BE2C (cell line): ENCODE data around the gene SPC25. TPM values are rescaled to one million over a fixed set of nuclear protein-coding genes. Genes with fewer than 3 reads are reported as not detected.
A peak's percentile ranks its signal among the peaks of the same experiment; 100 is the strongest.
"Not testable (repeated sequence)": the region's sequence is repeated elsewhere in the genome, so short reads cannot be mapped to it uniquely, and the experiment has no call there.

Experiments used
- DNase-seq: peaks from one replicate; pipeline ENCODE4 v3.0.0-alpha.2; 2020
- H3K27me3 ChIP-seq: fragments of 250-450 bp; sonication (Bioruptor Pico); 2 replicates; pipeline ENCODE4 v1.5.1; 2020; ENCODE audit warnings: mild to moderate bottlenecking
- H3K36me3 ChIP-seq: fragments of 250-450 bp; sonication (Bioruptor Pico); 2 replicates; pipeline ENCODE4 v1.5.1; 2020; ENCODE audit warnings: mild to moderate bottlenecking
- H3K4me1 ChIP-seq: fragments of 250-450 bp; sonication (Bioruptor Pico); 2 replicates; pipeline ENCODE4 v1.5.1; 2020
- H3K4me3 ChIP-seq: 2 replicates; pipeline ENCODE4 v1.5.1; 2011; ENCODE audit warnings: low read depth, low read length
- H3K9me3 ChIP-seq: fragments of 250-450 bp; sonication (Bioruptor Pico); 2 replicates; pipeline ENCODE4 v1.5.1; 2020
- polyA plus RNA-seq: library from polyadenylated mRNA; unstranded; fragments of >200 nt; gene quantifications from one replicate; pipeline ENCODE4 v1.2.1, GENCODE V29; 2012; ENCODE audit warnings: low read depth, missing spikeins; ENCODE audit not compliant: insufficient read length, insufficient read depth
- TF ChIP-seq, protein P1 (sequence below): IDR thresholded peaks from 2 replicates; pipeline ENCODE4 v1.5.1; 2012; ENCODE audit warnings: mild to moderate bottlenecking, low read depth, low read length

SPC25 gene
- 0.97 TPM for polyA plus RNA-seq

DNA sequence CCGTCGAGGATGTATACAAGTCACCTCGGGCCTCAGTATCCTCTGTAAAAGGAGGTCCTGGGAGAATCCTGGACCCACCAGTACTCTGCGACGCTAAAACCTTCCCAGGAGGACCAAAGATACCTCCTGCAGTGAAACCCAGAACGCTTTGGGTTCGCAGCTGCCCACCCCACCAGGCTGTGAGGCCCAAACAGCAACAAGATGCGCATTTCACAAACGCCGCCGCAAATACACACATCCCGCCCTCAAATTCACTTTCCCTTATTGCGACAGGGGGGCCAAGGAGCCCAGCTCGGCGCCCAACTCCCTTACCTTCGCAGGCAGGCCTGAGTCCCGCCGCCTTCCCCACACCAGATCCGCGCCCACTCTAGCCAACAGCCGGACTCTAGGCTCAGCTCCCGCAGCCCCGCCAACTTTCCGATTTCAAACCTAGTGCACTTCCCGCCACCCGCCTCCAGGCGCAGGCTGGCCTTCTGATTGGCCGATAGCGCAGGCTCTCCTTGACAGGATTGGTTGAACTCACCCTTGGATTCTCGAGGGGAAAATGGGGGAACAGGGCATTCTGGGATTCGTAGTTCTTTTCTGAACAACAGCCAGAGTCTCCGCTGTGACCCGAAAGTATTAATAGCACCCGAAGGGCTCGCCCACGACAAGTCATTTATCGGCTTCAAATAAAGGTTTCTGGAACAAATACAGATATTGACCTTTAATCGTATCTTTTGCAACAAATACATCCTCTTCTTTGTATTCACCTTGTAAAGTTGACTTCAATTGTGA lies at the start of gene SPC25:
Gene SPC25, minus strand, starts transcription at position 425 of the 777 bp plus-strand sequence. CDS start 911 bp downstream, outside the sequence.
- H3K4me1 ChIP-seq: no peaks in the 10 kb centered on the region
- peak; percentile 88 for DNase-seq

DNA sequence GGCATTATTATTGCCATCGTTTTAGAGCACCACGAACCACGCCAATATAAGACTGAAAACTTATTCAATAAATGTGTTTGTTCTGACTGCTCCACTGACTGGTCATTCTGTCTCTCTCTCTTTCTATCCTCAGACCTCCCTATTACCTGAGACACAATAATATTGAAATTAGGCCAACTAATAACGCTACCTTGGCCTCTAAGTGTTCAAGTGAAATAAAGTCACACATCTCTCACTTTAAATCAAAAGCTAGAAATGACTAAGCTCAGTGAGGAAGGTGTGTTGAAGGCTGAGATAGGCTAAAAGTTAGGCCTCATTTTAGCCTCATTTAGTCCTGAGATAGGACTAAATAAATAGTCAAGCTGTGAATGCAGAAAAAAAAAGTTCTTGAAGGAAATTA lies 49.7 kb upstream of the SPC25 start:
- Histone ChIP-seq H3K9me3 (no peaks in the 10 kb centered on the region), H3K4me1 (no peaks in the 10 kb centered on the region), H3K27me3 (no peaks in the 10 kb centered on the region; the same call in 1 of the 2 replicates), H3K4me3 (no peak overlapping the region), H3K36me3 (no peaks in the 10 kb centered on the region)
- TF ChIP-seq, protein P1, sequence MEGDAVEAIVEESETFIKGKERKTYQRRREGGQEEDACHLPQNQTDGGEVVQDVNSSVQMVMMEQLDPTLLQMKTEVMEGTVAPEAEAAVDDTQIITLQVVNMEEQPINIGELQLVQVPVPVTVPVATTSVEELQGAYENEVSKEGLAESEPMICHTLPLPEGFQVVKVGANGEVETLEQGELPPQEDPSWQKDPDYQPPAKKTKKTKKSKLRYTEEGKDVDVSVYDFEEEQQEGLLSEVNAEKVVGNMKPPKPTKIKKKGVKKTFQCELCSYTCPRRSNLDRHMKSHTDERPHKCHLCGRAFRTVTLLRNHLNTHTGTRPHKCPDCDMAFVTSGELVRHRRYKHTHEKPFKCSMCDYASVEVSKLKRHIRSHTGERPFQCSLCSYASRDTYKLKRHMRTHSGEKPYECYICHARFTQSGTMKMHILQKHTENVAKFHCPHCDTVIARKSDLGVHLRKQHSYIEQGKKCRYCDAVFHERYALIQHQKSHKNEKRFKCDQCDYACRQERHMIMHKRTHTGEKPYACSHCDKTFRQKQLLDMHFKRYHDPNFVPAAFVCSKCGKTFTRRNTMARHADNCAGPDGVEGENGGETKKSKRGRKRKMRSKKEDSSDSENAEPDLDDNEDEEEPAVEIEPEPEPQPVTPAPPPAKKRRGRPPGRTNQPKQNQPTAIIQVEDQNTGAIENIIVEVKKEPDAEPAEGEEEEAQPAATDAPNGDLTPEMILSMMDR: no peak
- DNase-seq: no peak

More for the DNA sequence above, at the start of gene SPC25:
- Histone ChIP-seq H3K4me3 (peak within 1 kb of the TSS; percentile 75), H3K9me3 (no peaks in the 10 kb centered on the region), H3K27me3 (no peaks in the 10 kb centered on the region), H3K36me3 (no peaks in the 10 kb centered on the region; the same call in 1 of the 2 replicates)
- TF ChIP-seq, protein P1: no peak

DNA sequence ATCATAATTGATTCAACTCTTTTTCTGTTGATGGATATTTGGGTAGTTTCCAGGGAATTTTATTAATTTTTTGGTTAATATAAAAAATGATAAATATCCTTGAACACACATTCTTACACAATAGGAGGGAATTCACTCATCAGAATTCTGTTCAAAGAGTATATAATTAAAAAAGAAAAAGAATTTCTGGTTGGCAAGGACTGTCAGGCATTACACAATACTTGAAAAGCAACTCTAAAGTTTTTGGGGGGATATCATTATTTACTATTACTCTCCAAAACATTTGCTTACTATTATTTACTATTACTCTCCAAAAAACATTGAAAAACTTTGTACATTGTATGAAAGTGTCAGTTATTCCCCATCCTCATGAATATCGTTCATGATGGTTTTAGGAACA lies 48.8 kb upstream of the SPC25 start:
- H3K27me3 ChIP-seq: no peaks in the 10 kb centered on the region
- no peak for DNase-seq
- H3K36me3 ChIP-seq: no peaks in the 10 kb centered on the region
- H3K9me3 ChIP-seq: no peaks in the 10 kb centered on the region
- no peaks in the 10 kb centered on the region for H3K4me1 ChIP-seq
- TF ChIP-seq, protein P1: no peak
- H3K4me3 ChIP-seq: no peak overlapping the region

GRCh38 chr2:168935810-168936581 lies 45.8 kb upstream of the SPC25 start:
- no peaks in the 10 kb centered on the region for H3K27me3 ChIP-seq
- H3K4me3 ChIP-seq: no peak overlapping the region
- no peak for DNase-seq
- no peaks in the 10 kb centered on the region for H3K4me1 ChIP-seq
- no peaks in the 10 kb centered on the region for H3K36me3 ChIP-seq
- TF ChIP-seq, protein P1: no peak
- H3K9me3 ChIP-seq: no peaks in the 10 kb centered on the region

GRCh38 chr2:168934826-168935225 lies 44.6 kb upstream of the SPC25 start:
- H3K36me3 ChIP-seq: no peaks in the 10 kb centered on the region
- TF ChIP-seq, protein P1: no peak
- no peak for DNase-seq
- H3K4me3 ChIP-seq: no peak overlapping the region
- no peaks in the 10 kb centered on the region for H3K9me3 ChIP-seq
- no peaks in the 10 kb centered on the region for H3K27me3 ChIP-seq
- no peaks in the 10 kb centered on the region for H3K4me1 ChIP-seq

DNA sequence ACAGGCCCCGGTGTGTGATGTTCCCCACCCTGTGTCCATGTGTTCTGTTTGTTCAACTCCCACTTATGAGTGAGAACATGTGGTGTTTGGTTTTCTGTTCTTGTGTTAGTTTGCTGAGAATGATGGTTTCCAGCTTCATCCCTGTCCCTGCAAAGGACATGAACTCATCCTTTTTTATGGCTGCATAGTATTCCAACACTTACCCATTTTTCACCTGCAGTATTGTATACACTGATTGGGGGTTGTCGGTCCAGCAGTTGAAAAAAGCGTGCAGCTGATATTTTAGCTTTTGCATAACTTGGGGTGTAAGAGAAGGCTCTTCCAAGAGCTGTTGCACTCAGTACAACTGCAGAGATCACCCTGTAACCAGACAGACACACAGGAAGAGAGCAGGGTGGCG lies 41.9 kb upstream of the SPC25 start:
- H3K9me3 ChIP-seq, H3K36me3 ChIP-seq, H3K4me3 ChIP-seq, H3K4me1 ChIP-seq, DNase-seq, H3K27me3 ChIP-seq: not testable (repeated sequence)
